ENCODE measurements around the gene SH3BP1.

- TF ChIP-seq, protein P1, sequence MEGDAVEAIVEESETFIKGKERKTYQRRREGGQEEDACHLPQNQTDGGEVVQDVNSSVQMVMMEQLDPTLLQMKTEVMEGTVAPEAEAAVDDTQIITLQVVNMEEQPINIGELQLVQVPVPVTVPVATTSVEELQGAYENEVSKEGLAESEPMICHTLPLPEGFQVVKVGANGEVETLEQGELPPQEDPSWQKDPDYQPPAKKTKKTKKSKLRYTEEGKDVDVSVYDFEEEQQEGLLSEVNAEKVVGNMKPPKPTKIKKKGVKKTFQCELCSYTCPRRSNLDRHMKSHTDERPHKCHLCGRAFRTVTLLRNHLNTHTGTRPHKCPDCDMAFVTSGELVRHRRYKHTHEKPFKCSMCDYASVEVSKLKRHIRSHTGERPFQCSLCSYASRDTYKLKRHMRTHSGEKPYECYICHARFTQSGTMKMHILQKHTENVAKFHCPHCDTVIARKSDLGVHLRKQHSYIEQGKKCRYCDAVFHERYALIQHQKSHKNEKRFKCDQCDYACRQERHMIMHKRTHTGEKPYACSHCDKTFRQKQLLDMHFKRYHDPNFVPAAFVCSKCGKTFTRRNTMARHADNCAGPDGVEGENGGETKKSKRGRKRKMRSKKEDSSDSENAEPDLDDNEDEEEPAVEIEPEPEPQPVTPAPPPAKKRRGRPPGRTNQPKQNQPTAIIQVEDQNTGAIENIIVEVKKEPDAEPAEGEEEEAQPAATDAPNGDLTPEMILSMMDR (IDR thresholded peaks at IDR 0.05) = peak in 1 of 4 experiments; percentile 12
- TF ChIP-seq POLR2A (IDR thresholded peaks at IDR 0.05) (no peak), EP300 (IDR thresholded peaks at IDR 0.05) (no peak), POLR2AphosphoS5 (IDR thresholded peaks at IDR 0.05) (no peak)
Measured at GRCh38 chr22:37634417-37634924, 5.0 kb upstream of the SH3BP1 start.

Data from gastroesophageal sphincter (tissue), 3 donors.